SK-N-SH treated with all-trans-retinoic acid at 6 μM for 48 hours (cell line): ENCODE measurements around the gene TOPBP1.

ENCODE experiments used
- ATAC-seq: fragments of 200-7000 bp; cut with Tn5 transposase; 3 replicates; pipeline ENCODE4 v1.9.1; 2020; ENCODE audit warnings: mild to moderate bottlenecking, moderate library complexity
- ARNTL ChIP-seq: fragments of 450-650 bp; formaldehyde crosslinking; IDR thresholded peaks from 2 replicates; pipeline ENCODE4 v1.5.0; 2020; ENCODE audit warnings: low read depth, mild to moderate bottlenecking, moderate library complexity, borderline replicate concordance
- BACH2 ChIP-seq: fragments of 250-450 bp; sonication (Bioruptor Pico); IDR thresholded peaks from 2 replicates; pipeline ENCODE4 v1.9.0; 2021; ENCODE audit warnings: mild to moderate bottlenecking, borderline replicate concordance
- CREB5 ChIP-seq: fragments of 250-450 bp; sonication (Bioruptor Pico); IDR thresholded peaks from 2 replicates; pipeline ENCODE4 v1.5.1; 2020; ENCODE audit warnings: low read depth, mild to moderate bottlenecking, moderate library complexity
- CSRNP3 ChIP-seq: fragments of 250-450 bp; sonication (Bioruptor Pico); IDR thresholded peaks from 2 replicates; pipeline ENCODE4 v1.5.1; 2021; ENCODE audit warnings: mild to moderate bottlenecking, moderate library complexity
- ESRRG ChIP-seq: fragments of 250-450 bp; sonication (Bioruptor Pico); IDR thresholded peaks from 2 replicates; pipeline ENCODE4 v1.6.1; 2021; ENCODE audit warnings: mild to moderate bottlenecking
- GLIS3 ChIP-seq: fragments of 250-450 bp; sonication (Bioruptor Pico); IDR thresholded peaks from 2 replicates; pipeline ENCODE4 v1.5.0; 2020; ENCODE audit warnings: mild to moderate bottlenecking, moderate library complexity
- ISL1 ChIP-seq: fragments of 250-450 bp; sonication (Bioruptor Pico); IDR thresholded peaks from 2 replicates; pipeline ENCODE4 v2.1.2; 2022; ENCODE audit warnings: mild to moderate bottlenecking, moderate library complexity
- OSR1 ChIP-seq: fragments of 250-450 bp; sonication (Bioruptor Pico); IDR thresholded peaks from 2 replicates; pipeline ENCODE4 v1.8.0; 2022; ENCODE audit warnings: moderate library complexity, mild to moderate bottlenecking, inconsistent platforms
- POU6F1 ChIP-seq: fragments of 250-450 bp; sonication (Bioruptor Pico); IDR thresholded peaks from 2 replicates; pipeline ENCODE4 v1.8.0; 2021; ENCODE audit warnings: low read depth, mild to moderate bottlenecking, moderate library complexity, borderline replicate concordance
- PPARA ChIP-seq: fragments of 250-450 bp; sonication (Bioruptor Pico); IDR thresholded peaks from 2 replicates; pipeline ENCODE4 v1.5.0; 2020; ENCODE audit warnings: mild to moderate bottlenecking, borderline replicate concordance
- RARB ChIP-seq: fragments of 250-450 bp; sonication (Bioruptor Pico); IDR thresholded peaks from 2 replicates; pipeline ENCODE4 v1.8.0; 2021; ENCODE audit warnings: mild to moderate bottlenecking, moderate library complexity
- SNAI2 ChIP-seq: fragments of 250-450 bp; sonication (Bioruptor Pico); IDR thresholded peaks from 2 replicates; pipeline ENCODE4 v1.5.0; 2020; ENCODE audit warnings: mild to moderate bottlenecking, moderate library complexity
- TCF4 ChIP-seq: fragments of 250-450 bp; sonication (Bioruptor Pico); IDR thresholded peaks from 2 replicates; pipeline ENCODE4 v1.8.0; 2021; ENCODE audit warnings: mild to moderate bottlenecking, moderate library complexity, borderline replicate concordance
- TOX ChIP-seq: fragments of 250-450 bp; sonication (Bioruptor Pico); IDR thresholded peaks from 2 replicates; pipeline ENCODE4 v1.8.0; 2021; ENCODE audit warnings: mild to moderate bottlenecking, moderate library complexity, borderline replicate concordance
- TSHZ2 ChIP-seq: fragments of 250-450 bp; sonication (Bioruptor Pico); IDR thresholded peaks from 2 replicates; pipeline ENCODE4 v1.5.0; 2020; ENCODE audit warnings: mild to moderate bottlenecking, moderate library complexity
- ZC3H10 ChIP-seq: fragments of 250-450 bp; sonication (Bioruptor Pico); IDR thresholded peaks from 2 replicates; pipeline ENCODE4 v1.5.1; 2021; ENCODE audit warnings: mild to moderate bottlenecking, moderate library complexity
- ZFP3 ChIP-seq: fragments of 250-450 bp; sonication (Bioruptor Pico); IDR thresholded peaks from 2 replicates; pipeline ENCODE4 v1.5.0; 2020; ENCODE audit warnings: mild to moderate bottlenecking, moderate library complexity
- ZFP30 ChIP-seq: fragments of 450-650 bp; formaldehyde crosslinking; IDR thresholded peaks from 2 replicates; pipeline ENCODE4 v1.5.0; 2022; ENCODE audit warnings: mild to moderate bottlenecking, moderate library complexity
- ZNF565 ChIP-seq: fragments of 450-650 bp; formaldehyde crosslinking; conservative IDR thresholded peaks from 2 replicates; pipeline ENCODE4 v1.5.0; 2020; ENCODE audit warnings: low read depth, mild to moderate bottlenecking, moderate library complexity
- ZNF70 ChIP-seq: fragments of 450-650 bp; formaldehyde crosslinking; IDR thresholded peaks from 2 replicates; pipeline ENCODE4 v1.5.0; 2020; ENCODE audit warnings: mild to moderate bottlenecking, moderate library complexity
- ZNF8 ChIP-seq: fragments of 450-650 bp; formaldehyde crosslinking; IDR thresholded peaks from 2 replicates; pipeline ENCODE4 v1.5.0; 2020; ENCODE audit warnings: mild to moderate bottlenecking, moderate library complexity
- TF ChIP-seq, protein P1 (sequence below): fragments of 250-450 bp; sonication (Bioruptor Pico); IDR thresholded peaks from 2 replicates; pipeline ENCODE4 v1.8.0; 2020; ENCODE audit warnings: mild to moderate bottlenecking, moderate library complexity, borderline replicate concordance

Gene TOPBP1

GRCh38 chr3:133598405-133598804 is 63.3 kb downstream of the TOPBP1 start:
- no peak for ATAC-seq
- TF ChIP-seq SNAI2 (no peak), CREB5 (CRISPR knock-in tag) (no peak), TCF4 (no peak), CSRNP3 (CRISPR knock-in tag) (no peak), POU6F1 (CRISPR knock-in tag) (no peak), OSR1 (CRISPR knock-in tag) (no peak), ZC3H10 (CRISPR knock-in tag) (no peak), RARB (CRISPR knock-in tag) (no peak), ESRRG (CRISPR knock-in tag) (no peak), ZNF565 (CRISPR knock-in tag) (no peak), ZNF70 (CRISPR knock-in tag) (no peak), BACH2 (CRISPR knock-in tag) (no peak), TOX (CRISPR knock-in tag) (no peak), TSHZ2 (CRISPR knock-in tag) (no peak), ARNTL (no peak), ZFP30 (CRISPR knock-in tag) (no peak), ISL1 (no peak)
- TF ChIP-seq, protein P1, sequence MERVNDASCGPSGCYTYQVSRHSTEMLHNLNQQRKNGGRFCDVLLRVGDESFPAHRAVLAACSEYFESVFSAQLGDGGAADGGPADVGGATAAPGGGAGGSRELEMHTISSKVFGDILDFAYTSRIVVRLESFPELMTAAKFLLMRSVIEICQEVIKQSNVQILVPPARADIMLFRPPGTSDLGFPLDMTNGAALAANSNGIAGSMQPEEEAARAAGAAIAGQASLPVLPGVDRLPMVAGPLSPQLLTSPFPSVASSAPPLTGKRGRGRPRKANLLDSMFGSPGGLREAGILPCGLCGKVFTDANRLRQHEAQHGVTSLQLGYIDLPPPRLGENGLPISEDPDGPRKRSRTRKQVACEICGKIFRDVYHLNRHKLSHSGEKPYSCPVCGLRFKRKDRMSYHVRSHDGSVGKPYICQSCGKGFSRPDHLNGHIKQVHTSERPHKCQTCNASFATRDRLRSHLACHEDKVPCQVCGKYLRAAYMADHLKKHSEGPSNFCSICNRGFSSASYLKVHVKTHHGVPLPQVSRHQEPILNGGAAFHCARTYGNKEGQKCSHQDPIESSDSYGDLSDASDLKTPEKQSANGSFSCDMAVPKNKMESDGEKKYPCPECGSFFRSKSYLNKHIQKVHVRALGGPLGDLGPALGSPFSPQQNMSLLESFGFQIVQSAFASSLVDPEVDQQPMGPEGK (CRISPR knock-in tag), result no peak

DNA sequence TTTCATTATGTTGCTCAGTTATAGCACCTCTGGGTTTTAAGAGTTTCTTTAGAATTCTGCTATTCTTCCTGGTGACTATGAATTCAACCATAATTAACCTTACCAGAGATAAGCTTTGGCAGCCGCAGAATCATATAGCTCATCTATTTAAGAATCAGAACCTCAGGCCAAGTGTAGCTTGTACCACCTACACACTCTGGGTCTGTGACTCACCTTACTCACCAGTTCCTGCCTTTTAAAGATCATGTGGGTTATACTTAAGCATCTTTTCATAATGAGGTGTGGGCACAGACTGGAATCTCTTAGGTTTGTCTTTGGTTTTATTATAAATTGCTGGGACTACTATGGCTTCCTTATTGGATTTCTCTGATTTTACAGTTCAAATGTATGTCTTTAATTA is 66.4 kb downstream of the TOPBP1 start:
- ATAC-seq, result peak; percentile 33
- TF ChIP-seq ZNF565 (CRISPR knock-in tag) (no peak), SNAI2 (no peak), PPARA (CRISPR knock-in tag) (no peak), ZFP30 (CRISPR knock-in tag) (no peak), GLIS3 (CRISPR knock-in tag) (no peak), ZNF70 (CRISPR knock-in tag) (no peak), BACH2 (CRISPR knock-in tag) (no peak), ZNF8 (CRISPR knock-in tag) (no peak), ZC3H10 (CRISPR knock-in tag) (no peak), ESRRG (CRISPR knock-in tag) (no peak), ISL1 (no peak), TSHZ2 (CRISPR knock-in tag) (no peak), ZFP3 (CRISPR knock-in tag) (no peak)
- TF ChIP-seq, protein P1 (CRISPR knock-in tag), result no peak
